GM23338 (cell line): ENCODE results near the gene ADH5. TPM values are rescaled to one million over a fixed set of nuclear protein-coding genes. Genes with fewer than 3 reads are reported as not detected.

Source experiments
- ETS1 ChIP-seq: IDR thresholded peaks from 2 replicates; pipeline ENCODE4 v1.6.1; 2016; ENCODE audit warnings: antibody characterized with exemption
- ZNF114 ChIP-seq: fragments of 250-450 bp; sonication (Bioruptor Pico); IDR thresholded peaks from 2 replicates; pipeline ENCODE4 v1.5.0; 2020; ENCODE audit warnings: mild to moderate bottlenecking, moderate library complexity
- polyA plus RNA-seq: library from polyadenylated mRNA; unstranded; fragments of >200 nt; fragmentation: Nextera tagmentation; extraction: Ambion mirVana; gene quantifications from 2 replicates; pipeline ENCODE4 v1.2.1, GENCODE V29; 2016
- total RNA-seq: library from RNA; depleted of rRNA; stranded (reverse); fragments of >200 nt; shearing (Covaris generic); gene quantifications from 2 replicates; pipeline ENCODE4 v1.2.3, GENCODE V29; 2014; rRNA removed
- TF ChIP-seq, protein P1 (sequence below), 2 experiments: fragments of 200-600 bp in 1 of 2; sonication (generic) in 1 of 2; conservative IDR thresholded peaks; 2 replicates each; pipeline versions ENCODE4 v1.5.1 to v1.6.1; 2016 to 2017; ENCODE audit warnings: antibody characterized with exemption in 2 of 2, low read depth in 2 of 2, mild to moderate bottlenecking in 2 of 2, moderate library complexity in 1 of 2

The ADH5 gene
- total and polyA plus RNA-seq, 2 experiments from 2014 or later = 224 to 250 TPM

- TF ChIP-seq ETS1 (no peak), ZNF114 (no peak)
- TF ChIP-seq, protein P1, sequence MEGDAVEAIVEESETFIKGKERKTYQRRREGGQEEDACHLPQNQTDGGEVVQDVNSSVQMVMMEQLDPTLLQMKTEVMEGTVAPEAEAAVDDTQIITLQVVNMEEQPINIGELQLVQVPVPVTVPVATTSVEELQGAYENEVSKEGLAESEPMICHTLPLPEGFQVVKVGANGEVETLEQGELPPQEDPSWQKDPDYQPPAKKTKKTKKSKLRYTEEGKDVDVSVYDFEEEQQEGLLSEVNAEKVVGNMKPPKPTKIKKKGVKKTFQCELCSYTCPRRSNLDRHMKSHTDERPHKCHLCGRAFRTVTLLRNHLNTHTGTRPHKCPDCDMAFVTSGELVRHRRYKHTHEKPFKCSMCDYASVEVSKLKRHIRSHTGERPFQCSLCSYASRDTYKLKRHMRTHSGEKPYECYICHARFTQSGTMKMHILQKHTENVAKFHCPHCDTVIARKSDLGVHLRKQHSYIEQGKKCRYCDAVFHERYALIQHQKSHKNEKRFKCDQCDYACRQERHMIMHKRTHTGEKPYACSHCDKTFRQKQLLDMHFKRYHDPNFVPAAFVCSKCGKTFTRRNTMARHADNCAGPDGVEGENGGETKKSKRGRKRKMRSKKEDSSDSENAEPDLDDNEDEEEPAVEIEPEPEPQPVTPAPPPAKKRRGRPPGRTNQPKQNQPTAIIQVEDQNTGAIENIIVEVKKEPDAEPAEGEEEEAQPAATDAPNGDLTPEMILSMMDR (conservative IDR thresholded peaks at IDR 0.05; ENCODE audit: low read depth in 2 of 2) = no peak
Observed at GRCh38 chr4:99021386-99021785, 67.2 kb downstream of the ADH5 start (continued).

Other genes with a start within 250 kb of the ADH5 start
- gene EIF4E, start 159.7 kb downstream of the ADH5 start, total RNA-seq = 257 and 351 TPM in 2 replicates
- gene EIF4E, start 159.7 kb downstream of the ADH5 start, polyA plus RNA-seq = 102 and 113 TPM in 2 replicates
- 94.5 and 122 TPM in 2 replicates for gene METAP1, start 93.1 kb downstream of the ADH5 start, total RNA-seq
- gene METAP1, start 93.1 kb downstream of the ADH5 start, polyA plus RNA-seq = 58.7 and 64.1 TPM in 2 replicates
- gene ADH4, start 55.5 kb upstream of the ADH5 start, total RNA-seq = not detected in 2 replicates
- 0.47 TPM in 1 of 2 replicates, not detected in the other for gene ADH4, start 55.5 kb upstream of the ADH5 start, polyA plus RNA-seq
- gene ADH6, start 130.5 kb upstream of the ADH5 start, total RNA-seq = 0.47 TPM in 1 of 2 replicates, not detected in the other
- gene ADH6, start 130.5 kb upstream of the ADH5 start, polyA plus RNA-seq = 0.40 and 0.58 TPM in 2 replicates
- not detected in 2 replicates for gene ADH1A, start 202.2 kb upstream of the ADH5 start, total RNA-seq
- gene ADH1A, start 202.2 kb upstream of the ADH5 start, polyA plus RNA-seq = not detected in 2 replicates
- not detected in 2 replicates for gene ADH1B, start 232.6 kb upstream of the ADH5 start, total RNA-seq
- not detected in 2 replicates for gene ADH1B, start 232.6 kb upstream of the ADH5 start, polyA plus RNA-seq